Coronary artery (tissue), 2 donors: ENCODE data around the gene SEC14L1.
"Not testable (repeated sequence)": the region's sequence is repeated elsewhere in the genome, so short reads cannot be mapped to it uniquely, and the experiment has no call there.

ENCODE experiments used
- DNase-seq: peaks from one replicate; pipeline ENCODE4 v3.0.0-alpha.2; 2017; ENCODE audit warnings: low spot score
- H3K27ac ChIP-seq, 2 donors: fragments of 200-600 bp; sonication (generic); one replicate each; pipeline ENCODE4 v1.5.1; 2016 to 2019
- H3K4me3 ChIP-seq: fragments of 200-600 bp; sonication (generic); 2 replicates; pipeline ENCODE4 v1.5.1; 2016; ENCODE audit warnings: mild to moderate bottlenecking, moderate library complexity
- TF ChIP-seq, protein P1 (sequence below): fragments of 200-600 bp; sonication (generic); IDR thresholded peaks from one replicate; pipeline ENCODE4 v1.5.1; 2019; ENCODE audit warnings: antibody characterized with exemption

Gene SEC14L1

DNA sequence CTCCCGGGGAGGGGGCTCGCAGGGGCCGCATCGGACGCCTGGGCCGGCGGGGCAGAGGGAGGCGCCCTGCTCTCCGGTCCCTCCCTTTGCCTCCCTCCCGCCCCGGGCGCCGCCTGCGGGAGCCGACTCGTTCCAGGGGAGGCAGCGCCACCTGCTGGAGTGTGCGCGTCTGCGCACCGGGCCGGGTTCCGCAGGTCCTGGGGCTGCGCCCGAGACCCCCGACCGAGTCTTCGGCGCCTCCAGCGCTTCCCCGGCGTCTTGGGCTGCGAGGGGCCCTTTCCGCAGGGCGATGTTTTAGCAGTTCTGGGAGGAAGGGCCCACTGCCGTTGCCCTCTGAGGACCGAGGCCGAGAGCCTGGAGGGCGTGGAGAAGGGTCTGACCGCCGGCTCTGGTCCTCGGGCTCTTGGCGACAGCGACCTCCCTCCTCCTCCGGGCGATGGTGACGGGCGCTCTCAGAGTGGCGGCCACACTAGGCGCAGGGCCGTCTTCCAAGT is 106.3 kb downstream of the SEC14L1 start:
- Histone ChIP-seq H3K27ac (peak overlapping the region in 1 of 2 donors; percentile 67), H3K4me3 (peak overlapping the region; percentile 78)
- peak; percentile 85 for DNase-seq
- TF ChIP-seq, protein P1, sequence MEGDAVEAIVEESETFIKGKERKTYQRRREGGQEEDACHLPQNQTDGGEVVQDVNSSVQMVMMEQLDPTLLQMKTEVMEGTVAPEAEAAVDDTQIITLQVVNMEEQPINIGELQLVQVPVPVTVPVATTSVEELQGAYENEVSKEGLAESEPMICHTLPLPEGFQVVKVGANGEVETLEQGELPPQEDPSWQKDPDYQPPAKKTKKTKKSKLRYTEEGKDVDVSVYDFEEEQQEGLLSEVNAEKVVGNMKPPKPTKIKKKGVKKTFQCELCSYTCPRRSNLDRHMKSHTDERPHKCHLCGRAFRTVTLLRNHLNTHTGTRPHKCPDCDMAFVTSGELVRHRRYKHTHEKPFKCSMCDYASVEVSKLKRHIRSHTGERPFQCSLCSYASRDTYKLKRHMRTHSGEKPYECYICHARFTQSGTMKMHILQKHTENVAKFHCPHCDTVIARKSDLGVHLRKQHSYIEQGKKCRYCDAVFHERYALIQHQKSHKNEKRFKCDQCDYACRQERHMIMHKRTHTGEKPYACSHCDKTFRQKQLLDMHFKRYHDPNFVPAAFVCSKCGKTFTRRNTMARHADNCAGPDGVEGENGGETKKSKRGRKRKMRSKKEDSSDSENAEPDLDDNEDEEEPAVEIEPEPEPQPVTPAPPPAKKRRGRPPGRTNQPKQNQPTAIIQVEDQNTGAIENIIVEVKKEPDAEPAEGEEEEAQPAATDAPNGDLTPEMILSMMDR = peak; percentile 100

DNA sequence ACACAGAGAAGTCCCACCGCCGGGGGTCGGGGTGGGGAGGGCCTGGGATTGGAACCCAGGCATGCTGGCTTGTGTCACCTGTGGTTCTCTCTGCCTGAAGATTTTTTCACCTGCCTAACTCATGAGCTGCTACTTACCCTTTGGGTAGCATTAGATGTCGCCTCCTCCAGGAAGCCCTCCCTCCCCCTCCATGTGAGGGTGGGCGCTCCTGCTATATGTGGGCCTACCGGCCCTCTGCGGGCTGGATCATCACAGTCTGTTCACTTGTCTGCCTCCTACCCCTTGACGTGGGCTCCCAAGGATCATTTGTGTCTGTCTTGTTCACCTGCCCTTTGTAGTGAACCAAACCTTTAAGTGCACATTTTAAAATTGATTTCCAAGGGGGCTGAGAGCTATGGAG is 106.8 kb downstream of the SEC14L1 start:
- TF ChIP-seq, protein P1 = no peak
- H3K4me3 ChIP-seq = peak overlapping the region; percentile 78
- H3K27ac ChIP-seq = no peak overlapping the region
- no peak for DNase-seq

GRCh38 chr17:77248216-77249114 is 107.7 kb downstream of the SEC14L1 start:
- TF ChIP-seq, protein P1 = no peak
- no peak overlapping the region for H3K27ac ChIP-seq
- no peak overlapping the region for H3K4me3 ChIP-seq
- DNase-seq = no peak

- H3K27ac ChIP-seq = no peak overlapping the region
- no peak for DNase-seq
- no peak overlapping the region for H3K4me3 ChIP-seq
- TF ChIP-seq, protein P1 = no peak
Measured at GRCh38 chr17:77251622-77252183, 110.9 kb downstream of the SEC14L1 start.

DNA sequence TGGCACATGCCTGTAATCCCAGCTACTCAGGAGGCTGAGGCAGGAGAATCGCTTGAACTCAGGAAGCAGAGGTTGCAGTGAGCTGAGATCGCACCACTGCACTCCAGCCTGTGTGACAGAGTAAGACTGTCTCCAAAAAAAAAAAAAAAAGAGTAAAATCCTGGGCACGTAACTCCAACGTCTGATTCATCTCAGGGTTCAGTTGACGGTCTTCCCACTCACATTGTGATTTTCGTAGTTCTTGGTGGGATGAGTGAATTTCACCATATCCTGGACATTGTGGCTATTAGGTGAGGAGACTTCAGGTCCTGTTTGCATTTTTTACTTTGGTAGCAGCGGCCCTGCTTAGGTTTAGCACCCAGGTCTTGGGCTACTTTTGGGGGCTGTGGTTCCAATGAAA is 111.5 kb downstream of the SEC14L1 start:
- H3K4me3 ChIP-seq, DNase-seq, H3K27ac ChIP-seq: not testable (repeated sequence)

- TF ChIP-seq, protein P1 = no peak
- DNase-seq = no peak
Measured at GRCh38 chr17:77253611-77254051, 112.9 kb downstream of the SEC14L1 start.

DNA sequence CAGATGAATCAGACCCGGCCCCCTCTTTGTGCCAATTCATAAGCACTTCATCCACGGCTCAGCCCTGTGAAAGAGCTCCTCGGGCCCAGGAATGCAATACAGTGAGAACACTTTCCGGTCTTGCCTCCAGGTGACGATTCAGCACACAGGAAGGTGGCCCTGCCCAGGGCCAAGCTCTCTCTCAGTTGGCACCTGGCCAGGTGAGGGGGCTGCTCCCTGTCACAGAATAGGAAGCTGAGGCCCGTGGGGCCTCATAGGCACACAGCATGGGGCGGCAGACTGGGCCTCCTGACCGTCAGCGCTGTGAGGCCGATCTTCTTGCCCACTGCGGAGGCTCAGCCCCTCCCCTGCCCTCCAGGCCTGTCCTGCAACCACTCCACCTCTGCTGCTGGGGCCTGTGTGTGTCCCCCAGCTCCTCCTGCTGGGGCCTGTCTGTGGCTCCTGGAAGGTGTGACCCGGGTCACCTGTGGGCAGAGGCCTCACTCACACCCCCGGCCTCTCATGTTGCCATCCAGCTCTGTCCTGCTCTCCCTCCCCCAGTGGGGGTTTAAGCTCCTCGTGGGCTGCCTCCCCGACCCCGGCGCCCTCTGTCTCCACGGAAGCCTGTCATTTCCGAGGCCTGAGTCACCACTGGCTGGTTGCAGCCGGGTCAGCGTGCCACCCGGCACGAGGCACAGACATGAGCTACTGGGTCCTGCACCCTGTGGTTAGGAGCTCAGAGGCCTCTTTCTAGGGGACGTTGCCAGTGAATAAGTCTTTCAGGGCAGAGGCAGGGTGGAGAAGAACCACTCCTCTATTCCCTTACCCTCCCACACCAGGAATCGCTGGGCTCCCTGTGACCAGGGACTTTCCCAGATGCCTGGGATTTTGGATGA is 114.4 kb downstream of the SEC14L1 start:
- Histone ChIP-seq H3K27ac (peak overlapping the region; percentile 16 to 75), H3K4me3 (no peak overlapping the region)
- peak; percentile 83 for DNase-seq
- TF ChIP-seq, protein P1 = no peak

More at GRCh38 chr17:77253611-77254051, 112.9 kb downstream of the SEC14L1 start:
- no peak overlapping the region for H3K27ac ChIP-seq
- H3K4me3 ChIP-seq = no peak overlapping the region

DNA sequence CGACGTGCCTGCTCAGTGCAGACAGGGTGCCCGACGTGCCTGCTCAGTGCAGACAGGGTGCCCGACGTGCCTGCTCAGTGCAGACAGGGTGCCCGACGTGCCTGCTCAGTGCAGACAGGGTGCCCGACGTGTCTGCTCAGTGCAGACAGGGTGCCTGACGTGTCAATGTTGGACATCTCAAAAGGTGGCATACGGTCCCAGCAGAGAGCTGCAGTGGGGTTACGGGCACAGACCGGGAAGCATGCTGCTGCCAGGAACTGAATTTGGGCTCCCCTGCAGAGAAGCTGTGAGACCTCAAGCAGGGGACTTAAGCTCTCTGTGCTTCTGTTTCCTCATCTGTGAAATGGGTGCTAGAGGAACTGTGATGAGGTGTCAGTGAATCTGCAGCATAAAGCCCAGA is 115.2 kb downstream of the SEC14L1 start:
- not testable (repeated sequence) for DNase-seq, H3K4me3 ChIP-seq
- H3K27ac ChIP-seq = peak overlapping the region in 1 of 2 donors; percentile 75
